Activated CD4-positive, CD25-positive, alpha-beta regulatory T cell (primary cell): Measurements from ENCODE around the gene TIMM8B.
"Not testable (repeated sequence)": the region's sequence is repeated elsewhere in the genome, so short reads cannot be mapped to it uniquely, and the experiment has no call there.

Experiments used
- DNase-seq, 4 experiments: peaks; one replicate each; lab custom pipeline; 2025; lab: John Stamatoyannopoulos, UW

The TIMM8B gene, protein sequence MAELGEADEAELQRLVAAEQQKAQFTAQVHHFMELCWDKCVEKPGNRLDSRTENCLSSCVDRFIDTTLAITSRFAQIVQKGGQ

DNA sequence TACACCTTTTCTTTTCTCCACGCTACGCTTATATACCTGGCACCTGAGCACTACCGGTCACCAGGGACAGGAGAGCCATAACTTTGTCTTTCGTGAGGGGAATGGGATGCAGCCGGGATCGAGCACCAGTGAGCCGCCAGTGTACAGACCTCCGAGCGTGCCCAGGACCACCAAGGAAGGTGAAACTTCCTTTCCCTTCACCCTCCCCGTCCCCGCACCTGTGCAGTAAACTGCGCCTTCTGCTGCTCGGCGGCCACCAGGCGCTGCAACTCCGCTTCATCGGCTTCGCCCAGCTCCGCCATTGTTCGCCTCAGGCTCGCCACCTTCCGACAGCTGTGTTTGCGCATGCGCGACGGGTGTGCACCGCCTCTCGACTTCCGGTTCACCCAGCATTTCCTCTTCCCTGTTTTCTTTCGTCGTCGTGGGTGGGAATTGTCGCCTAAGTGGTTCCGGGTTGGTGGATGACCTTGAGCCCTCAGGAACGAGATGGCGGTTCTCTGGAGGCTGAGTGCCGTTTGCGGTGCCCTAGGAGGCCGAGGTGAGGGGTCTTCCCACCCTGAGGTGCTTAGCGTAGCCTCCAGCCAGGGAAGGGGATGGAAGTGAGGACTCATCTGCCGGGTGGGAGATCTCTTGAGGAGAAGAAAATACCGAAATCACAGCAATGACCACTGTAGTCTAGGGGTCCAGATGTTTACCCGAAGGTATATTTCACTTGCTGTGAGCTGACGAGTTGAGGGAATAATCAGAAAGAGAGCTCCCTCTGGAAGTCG lies at the start of gene TIMM8B, which contains the start of gene SDHD:
TSS of gene TIMM8B (minus strand) at position 335 of the 770 bp plus-strand sequence. CDS start at position 302, 33 bp downstream.
TSS of gene SDHD (plus strand) at position 452 of the 770 bp plus-strand sequence. CDS start at position 487, 35 bp downstream.
- peak; percentile 86 to 91 (median 88) for DNase-seq

DNA sequence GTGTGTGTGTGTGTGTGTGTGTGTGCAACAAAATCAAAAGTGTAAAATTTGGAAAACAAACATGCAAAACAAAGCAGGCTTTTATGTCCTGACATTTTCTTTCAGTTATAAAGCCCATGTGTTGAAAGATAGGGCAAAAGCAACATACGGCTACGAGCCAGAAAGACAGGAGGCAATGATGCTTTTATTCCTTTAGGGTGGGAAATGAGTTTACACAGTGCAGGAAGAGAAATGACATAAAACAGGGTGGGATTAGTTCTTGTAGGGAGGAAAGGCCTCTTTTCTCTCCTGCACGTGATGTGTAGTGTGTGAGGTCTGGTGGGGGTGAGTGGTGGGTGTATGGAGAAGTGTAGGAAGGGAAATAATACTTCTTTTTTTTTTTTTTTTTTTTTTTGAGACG lies 47.9 kb upstream of the TIMM8B start:
- DNase-seq: no peak

DNA sequence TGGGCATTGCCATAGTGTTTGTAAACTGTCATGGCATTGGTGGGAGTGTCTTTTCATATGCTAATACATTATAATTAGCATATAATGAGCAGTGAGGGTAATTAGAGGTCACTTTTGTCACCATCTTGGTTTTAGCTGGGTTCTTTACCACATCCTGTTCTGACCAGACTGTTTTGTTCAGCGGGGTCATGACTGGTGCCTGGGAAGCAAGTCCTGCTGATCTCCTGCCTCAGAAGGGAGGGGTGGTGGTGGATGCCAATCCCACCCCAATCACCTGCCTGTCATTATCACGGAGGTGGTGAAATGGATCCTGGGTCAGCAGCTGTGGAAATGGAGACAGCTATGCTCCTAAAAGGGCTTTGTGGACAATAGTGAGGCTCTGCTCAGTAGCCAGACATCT lies 46.2 kb upstream of the TIMM8B start:
- no peak for DNase-seq

DNA sequence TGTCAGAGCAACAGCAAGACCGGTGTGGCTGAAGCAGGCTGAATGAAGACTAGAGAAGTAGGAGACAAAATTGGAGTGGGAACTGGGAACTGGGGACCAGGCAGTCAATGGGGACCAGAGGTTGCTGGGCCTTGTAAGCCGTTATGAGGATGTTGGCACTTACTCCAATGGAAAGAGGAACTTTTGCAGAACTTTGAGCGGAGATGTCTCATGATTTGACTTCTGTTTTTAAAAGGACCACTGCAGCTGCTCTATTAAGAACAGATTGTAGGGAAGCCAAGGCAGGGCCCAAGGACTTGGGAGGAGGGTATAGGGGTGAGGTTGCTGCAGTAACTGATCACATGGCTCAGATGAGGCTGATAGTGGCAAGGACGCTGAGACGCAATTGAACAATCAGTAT lies 43.1 kb upstream of the TIMM8B start:
- DNase-seq: no peak

DNA sequence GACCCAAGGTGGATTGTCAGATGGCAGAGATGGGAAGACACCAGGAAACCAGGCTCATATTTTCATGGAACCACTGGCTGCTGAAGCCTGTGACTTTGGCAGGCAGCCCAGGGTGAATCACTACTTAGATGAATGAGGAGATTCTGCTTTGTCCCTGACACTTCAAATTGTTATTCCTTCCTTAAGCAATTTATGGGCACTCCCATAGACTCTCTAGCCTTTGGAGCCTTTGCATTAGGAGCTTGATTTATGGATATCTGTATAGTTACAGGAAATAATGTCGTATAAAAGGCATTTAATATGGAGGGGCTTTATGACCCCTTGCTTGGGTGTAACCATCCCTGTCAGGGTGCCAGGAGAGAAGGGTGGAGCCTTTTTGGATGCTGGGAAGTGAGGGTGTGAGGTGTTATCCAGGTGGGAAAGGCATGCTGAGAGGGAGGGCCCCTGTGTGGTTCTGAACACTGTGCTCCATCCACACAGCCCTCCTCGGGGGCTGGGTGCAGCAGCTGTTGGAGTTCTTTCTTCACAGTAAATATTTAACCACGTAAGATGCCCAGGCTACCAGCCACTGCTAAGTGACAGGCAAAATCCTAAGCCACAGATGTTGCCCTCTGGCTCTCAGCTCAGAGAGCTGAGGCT lies 42.0 kb upstream of the TIMM8B start:
- no peak for DNase-seq

DNA sequence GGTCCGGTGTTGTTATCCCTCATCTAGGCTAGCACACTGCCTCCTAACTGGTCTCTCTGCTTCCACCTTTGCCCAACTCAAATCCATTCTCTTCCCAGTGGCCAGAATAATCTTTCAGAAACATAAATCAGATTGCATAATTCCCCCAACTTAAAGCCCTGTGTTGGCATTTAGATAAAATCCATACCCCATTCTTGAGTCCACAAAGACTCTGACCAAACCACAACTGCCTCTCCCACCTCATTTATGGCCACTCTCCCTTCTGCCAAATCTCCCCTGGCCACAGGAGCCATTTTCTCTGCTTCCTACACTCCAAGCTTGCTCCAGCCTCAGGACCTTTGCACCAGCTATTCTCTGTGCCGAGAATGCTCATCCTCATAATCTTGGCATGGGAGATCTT lies 40.5 kb upstream of the TIMM8B start:
- DNase-seq: no peak

DNA sequence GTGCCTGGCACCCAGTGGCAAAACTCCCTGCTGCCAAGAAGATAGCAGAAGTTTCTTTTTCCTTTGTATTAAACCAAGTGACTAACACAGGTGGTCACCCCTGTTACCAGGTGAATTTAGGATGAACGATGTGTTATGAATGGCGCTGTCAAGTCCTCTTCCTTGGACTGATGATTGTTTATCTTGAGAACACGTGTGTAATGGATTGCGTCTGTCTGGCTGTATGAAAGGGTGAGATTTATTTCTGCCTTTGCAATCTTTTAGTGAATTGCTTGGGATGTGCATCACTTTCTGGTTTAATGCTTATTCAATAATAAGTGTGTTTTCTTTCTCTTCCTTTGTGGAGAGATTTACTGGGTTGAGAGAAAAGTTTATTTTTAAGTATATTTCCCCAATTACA lies 36.6 kb upstream of the TIMM8B start:
- DNase-seq: no peak

DNA sequence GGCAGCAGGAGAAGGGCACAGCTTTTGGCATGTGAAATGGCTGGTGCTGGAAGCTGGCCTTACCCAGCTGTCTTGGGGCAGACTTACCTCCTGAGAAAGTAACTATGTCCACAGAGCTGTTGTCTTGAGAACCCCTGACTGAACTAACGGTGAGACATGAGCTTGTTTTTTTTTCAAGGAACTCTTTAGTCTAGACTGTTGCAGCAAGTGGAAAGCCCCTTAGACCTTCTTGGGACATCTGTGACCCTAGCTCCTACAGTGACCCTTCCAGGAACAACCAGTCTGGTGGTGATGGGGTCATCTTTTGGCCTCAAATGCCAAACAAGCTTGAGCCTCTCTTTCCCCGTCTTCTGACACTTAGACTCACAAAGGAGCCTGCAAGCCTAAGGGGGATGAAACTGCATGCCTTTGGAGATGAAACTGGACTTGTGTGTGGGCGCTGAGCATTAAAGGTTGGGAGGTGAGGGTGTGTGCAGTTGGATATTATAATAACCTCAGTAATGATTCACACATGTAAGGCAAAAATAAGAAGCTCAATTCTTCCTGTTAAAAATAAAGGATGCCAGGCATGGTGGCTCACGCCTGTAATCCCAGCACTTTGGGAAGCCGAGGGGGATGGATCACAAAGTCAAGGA lies 35.5 kb upstream of the TIMM8B start:
- no peak for DNase-seq

DNA sequence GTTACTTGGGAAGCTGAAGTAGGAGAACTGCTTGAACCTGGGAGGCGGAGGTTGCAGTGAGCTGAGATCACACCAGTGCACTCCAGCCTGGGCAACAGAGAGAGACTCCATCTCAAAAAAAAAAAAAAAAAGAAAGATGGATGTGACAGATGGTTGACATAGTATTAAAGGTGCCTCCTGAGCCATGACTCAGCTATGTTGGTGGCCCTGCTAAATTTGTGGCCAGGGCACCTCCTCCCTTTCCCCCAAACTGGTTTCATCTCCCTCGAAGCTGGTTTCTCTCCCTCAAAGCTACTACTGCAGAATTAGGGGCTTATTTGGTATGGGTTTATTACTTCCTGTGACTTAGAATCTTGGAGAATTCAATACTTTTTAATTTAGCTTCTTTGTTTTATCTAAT lies 31.6 kb upstream of the TIMM8B start:
- DNase-seq: no peak

DNA sequence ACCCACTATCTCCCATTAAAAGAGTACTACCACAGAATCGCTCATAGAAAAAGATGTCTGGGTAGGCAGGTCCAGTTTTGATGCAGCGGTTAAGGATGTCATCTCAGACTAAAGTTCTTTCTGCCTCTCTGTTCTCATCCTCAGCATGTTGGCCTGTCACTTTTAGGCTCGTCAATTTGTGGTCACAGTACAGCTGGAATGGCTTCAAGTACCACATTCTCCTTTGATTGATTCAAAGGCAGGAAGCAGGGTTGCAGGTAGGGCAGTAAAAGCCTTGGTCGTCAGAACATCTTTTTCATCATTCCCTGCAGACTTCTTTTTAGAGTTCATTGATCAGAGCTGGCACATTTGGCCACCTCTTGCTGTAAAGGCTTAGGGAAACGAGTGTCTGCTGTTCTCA lies 28.8 kb upstream of the TIMM8B start:
- no peak for DNase-seq

DNA sequence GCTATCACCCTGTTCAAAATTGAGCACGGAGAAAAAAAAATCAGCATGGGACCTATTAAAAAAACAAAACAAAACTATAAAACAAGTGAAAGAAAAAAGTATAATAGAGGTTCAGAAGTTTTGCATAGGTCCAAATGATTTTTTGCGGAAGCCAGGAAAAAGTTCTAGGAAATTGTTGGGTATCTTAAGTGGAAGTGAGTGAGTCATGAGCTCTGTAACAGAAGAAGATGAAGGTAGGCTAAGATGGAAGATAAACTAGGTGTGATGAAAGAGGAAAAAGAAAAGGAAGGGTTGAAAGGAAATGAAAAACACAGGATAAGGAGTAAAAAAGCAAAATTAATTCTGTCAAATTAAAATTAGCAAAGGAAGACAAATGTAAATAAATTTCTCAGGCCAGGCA lies 27.9 kb upstream of the TIMM8B start:
- DNase-seq: no peak

DNA sequence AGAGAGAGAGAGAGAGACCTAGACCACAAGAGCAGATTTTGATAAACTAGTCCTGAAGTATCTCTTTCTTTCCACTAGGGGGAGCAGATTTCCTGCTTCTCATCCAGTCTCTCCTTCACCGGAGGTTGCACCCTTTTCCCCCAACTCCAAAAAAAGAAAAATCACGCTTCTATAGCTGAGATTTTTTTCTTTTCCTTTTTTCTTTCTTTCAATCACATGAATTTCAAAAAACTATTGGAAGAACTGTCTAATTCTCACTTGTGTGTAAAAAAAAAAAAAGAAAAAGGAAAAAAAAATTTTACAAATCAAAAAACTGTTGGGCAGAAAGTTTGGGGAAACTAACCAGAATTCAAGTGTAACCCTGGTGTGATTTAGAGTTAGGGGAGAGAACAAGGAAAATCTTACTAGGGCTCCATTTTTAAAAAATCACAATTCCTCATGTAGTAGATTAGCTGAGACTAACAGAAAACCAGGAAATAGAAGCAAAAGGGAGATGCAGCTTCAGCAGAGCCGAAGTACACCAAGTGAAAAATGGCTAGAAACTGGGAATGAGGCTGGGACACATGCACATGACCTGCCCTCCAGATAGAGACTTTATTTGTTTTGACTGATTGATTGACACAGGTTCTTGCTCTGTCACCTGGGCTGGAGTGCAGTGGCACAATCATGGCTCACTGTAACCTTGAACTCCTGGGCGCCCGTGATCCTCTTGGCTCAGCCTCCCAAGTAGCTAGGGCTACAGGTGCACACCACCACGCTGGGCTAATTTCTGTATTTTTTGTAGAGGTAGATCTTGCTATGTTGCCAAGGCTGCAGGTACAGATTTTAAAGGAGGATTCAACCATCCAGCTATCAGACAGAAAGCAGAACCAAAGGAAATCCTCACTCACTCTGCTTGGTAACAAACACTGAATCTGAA lies 27.2 kb upstream of the TIMM8B start:
- no peak for DNase-seq

DNA sequence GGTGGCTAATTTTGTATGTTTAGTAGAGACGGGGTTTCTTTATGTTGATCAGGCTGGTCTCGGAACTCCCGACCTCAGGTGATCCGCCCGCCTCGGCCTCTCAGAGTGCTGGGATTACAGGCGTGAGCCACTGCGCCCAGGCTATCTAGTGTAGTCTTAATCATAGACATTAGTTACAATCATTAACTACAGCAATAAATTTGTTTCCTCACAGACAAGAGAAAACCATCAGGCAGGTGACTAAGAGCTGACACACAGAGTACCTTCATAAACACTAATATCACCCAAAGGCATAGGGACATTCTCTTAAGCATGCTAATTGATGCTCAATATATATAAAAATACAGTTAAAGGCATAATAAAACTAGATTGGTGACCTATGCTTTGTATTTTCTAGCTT lies 19.5 kb upstream of the TIMM8B start:
- DNase-seq: no peak

DNA sequence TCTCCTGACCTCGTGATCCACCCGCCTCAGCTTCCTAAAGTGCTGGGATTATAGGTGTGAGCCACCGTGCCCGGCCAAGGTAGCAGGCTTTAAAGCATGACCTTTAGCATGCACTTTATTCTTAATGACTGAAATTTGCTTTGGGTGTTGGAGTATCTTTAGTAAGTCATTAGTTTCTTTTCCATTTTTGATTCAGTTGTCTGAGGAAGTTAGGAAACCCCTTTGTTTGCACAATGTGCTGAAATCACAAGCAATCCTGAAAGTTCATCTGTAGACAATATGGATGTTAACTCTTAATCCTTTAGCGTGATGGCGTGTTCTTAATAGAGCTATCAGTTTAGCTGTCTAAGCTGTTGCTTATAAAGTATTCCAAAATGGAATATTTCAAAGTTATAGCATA lies 16.9 kb upstream of the TIMM8B start:
- DNase-seq: no peak

DNA sequence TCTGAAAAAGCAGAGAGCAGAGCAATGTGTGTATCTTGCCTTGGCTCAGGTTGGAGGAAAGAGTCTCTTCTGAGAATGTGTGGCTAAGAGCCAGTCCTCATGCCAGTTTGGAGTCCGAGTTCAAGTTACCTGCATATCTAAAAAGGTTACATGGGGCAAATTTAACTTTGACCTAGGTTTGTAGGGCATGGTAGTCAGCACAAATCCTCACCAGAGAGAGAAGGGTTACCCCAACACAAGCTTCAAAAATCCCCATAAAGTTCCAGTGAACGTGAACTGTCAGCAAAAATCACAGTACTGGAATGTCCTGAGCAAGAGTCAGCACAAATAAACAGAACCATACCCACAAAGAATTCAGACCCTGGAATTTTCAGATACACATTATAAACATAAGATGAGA lies 13.9 kb upstream of the TIMM8B start:
- no peak for DNase-seq

DNA sequence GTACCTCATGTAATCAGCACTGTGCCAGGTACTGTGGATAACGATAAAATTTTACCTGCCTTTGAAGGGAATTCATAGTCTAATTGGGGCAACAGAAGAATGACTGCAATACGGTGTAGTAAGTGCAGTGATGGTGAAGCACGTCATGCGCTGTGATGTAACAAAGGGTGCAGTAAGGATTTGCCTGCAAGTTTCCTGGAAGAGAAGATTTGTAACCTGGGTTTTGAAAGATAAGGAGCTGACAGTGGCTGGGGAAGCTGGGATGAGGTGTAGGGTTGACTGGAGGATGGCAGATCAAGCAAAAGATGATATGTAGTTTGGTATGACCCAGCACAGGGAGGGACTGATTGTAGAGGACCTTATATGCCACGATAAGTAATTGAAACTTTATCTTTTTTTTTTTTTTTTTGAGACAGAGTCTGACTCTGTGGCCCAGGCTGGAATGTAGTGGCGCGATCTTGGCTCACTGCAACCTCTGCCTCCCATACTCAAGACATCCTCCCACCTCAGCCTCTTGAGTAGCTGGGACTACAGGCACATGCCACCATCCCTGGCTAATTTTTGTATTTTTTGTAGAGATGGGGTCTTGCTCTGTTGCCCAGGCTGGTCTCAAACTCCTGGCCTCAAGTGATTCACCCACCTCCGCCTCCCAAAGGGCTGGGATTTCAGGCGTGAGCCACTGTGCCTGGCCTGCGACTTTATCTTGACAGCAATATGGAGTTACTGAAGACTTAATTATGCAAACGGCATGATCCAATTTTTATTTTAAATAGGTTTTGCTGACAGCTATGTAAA lies 11.4 kb upstream of the TIMM8B start:
- no peak for DNase-seq

DNA sequence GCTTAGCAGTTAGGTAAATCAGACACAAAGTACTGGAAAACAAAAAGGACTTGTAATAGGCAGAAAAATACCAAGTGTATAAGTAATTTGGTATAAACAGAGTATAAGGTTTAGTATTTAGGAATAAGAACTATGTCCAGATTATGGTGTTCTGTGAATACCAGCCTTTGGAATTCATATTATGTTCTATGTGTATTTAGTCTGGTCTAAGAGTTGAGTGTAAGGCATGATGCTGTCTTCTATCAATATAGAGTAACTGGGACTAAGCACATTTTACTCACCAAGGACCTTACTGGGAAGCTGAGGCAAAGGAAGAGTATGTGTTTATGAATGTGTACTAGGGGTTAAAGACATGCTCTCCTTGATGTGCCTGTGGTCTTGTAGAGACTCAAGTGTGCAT lies 9.6 kb upstream of the TIMM8B start:
- no peak for DNase-seq

DNA sequence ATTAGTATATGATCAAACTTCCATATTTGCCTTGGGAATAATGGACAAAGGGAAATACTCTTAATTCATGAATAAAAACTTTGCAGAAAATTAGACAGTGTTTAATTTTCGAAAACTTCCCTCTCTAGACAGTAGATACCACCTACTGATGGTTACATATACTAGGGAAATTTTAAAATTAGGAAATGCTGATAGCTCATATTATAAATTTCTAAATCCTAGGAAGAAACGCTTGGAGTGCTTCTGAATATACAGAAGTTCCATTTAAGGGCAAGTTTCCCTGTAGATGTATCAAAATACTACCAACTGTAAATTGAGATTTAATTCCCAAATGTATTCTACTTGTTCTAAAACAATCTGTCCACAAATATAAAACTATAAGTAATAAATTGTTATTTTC lies 8.7 kb upstream of the TIMM8B start:
- DNase-seq: not testable (repeated sequence)

DNA sequence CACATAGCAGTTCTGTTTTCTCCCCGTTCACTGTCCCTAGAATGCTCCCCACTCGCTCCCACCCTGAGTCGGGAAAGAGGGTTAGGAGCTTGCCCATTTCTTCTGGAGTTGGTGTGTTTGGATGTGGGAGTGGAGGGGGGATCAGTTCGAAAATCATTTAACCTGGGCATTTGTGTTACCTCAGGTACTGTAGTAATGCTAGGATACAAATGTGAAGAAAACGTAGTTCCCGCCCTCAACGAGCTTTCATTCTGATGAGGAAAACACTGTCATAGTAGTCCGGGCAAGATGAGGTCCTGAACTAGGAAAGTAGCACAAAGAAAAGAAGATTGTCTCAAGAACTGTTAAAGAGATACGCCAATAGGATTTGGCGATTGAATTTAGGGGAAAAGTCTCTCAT lies 656 bp upstream of the TIMM8B start:
- no peak for DNase-seq

DNA sequence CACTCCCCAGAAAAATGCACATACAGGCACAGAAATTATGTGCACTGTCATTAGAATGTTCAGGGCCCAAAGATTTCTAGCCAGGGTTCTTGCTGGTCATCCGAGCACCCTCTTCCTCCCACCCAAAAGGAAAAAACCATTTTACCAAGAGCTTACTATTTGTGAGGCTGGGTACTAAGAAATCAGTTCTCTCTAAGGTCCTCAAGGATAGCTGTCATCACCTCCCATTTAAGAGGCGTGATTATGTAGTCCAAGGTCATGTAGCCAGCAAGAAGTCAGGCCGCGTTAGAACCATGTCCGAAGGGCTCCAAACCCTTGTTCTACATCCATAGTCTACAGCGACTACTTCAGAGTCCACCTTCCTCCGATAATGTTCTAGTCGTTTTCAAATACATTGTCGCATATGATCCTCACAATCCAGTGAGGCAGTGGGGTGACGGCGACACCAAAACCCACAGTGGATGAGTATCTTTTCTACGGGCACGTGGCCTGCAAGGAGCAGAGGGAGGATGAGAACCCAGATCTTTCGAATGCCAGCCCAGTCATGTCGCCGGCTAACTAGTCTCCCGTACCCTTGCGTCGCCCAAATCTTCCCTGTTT lies 634 bp downstream of the TIMM8B start:
- DNase-seq: peak in 1 of 4 experiments; percentile 6

DNA sequence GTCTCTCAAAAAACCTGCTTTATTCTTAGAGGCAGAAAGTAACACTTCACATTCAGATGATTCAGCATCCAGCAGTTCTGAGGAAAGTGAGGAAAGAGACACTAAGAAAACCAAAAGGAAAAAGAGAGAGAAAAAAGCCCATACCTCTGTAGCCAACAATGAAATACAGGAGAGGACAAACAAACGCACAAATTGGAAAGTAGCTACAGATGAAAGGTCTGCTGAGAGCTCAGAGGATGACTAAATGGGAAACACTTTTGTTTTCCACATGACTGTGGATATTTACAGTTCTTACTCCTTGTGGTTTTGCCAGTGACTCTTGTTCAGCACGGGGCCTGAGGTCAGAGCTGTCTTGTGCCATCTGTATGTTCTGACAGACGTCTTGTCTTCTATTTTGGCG lies 3.8 kb downstream of the TIMM8B start:
- no peak for DNase-seq
